Thyroid gland (tissue), 4 donors: Measurements from ENCODE around the gene ALDH3A2.

ENCODE experiments used
- CTCF ChIP-seq, 6 experiments: fragments of 200-600 bp in 3 of 6; fragments of 450-650 bp in 3 of 6; sonication (generic) in 3 of 6; IDR thresholded peaks; one replicate each; pipeline ENCODE4 v1.5.1; 2016 to 2019; ENCODE audit warnings: antibody characterized with exemption in 6 of 6, mild to moderate bottlenecking in 2 of 6, inconsistent platforms in 1 of 6, moderate library complexity in 1 of 6
- POLR2A ChIP-seq, 2 donors: fragments of 450-650 bp; IDR thresholded peaks; one replicate each; pipeline ENCODE4 v1.6.1; 2017; ENCODE audit warnings: antibody characterized with exemption in 2 of 2, mild to moderate bottlenecking in 2 of 2, moderate library complexity in 1 of 2

- TF ChIP-seq CTCF (IDR thresholded peaks at IDR 0.05), result no peak
- no peak for TF ChIP-seq POLR2A (IDR thresholded peaks at IDR 0.05)
These were observed 71.6 kb downstream of the ALDH3A2 start for GRCh38 chr17:19720210-19720475.
